Germinal center (tissue), 1 donor: ENCODE results near the gene THRSP.

Source experiments
- DNase-seq: peaks from one replicate; pipeline ENCODE4 v3.0.0; 2012; ENCODE audit warnings: mixed read lengths, low spot score

THRSP gene

DNA sequence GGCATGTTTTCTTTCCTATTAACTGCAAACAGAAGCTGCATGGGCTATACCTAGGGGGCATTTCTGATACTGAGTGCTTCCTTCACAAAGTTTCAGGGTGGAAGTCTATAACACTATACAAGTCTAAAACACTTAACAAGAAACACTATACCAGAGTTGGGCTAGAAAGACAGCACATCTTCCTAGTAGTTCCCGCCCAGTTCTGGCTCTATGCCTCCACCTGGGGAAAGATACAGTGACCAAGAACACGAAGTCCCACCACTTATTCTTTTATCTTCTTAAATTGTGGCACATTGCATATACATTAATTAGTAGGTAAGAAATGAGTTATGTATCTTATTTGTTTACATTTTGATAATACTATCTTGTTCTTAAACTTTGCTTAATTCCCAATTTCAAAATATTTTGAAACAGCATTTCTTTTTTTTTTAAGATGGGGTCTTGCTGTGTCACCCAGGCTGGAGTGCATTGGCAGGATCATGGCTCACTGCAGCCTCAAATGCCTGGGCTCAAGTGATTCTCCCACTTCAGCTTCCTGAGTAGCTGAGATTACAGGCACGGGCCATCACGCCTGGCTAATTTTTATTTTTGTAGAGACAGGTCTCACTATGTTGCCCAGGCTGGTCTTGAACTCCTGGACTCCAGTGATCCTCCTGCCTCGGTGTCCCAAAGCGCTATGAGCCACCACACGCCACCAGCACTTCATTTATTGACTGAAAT lies 34.2 kb downstream of the THRSP start:
- DNase-seq, result no peak

- DNase-seq, result no peak
Observed at GRCh38 chr11:78099666-78100065, 36.0 kb downstream of the THRSP start.

GRCh38 chr11:78100261-78100660 lies 36.6 kb downstream of the THRSP start:
- no peak for DNase-seq

DNA sequence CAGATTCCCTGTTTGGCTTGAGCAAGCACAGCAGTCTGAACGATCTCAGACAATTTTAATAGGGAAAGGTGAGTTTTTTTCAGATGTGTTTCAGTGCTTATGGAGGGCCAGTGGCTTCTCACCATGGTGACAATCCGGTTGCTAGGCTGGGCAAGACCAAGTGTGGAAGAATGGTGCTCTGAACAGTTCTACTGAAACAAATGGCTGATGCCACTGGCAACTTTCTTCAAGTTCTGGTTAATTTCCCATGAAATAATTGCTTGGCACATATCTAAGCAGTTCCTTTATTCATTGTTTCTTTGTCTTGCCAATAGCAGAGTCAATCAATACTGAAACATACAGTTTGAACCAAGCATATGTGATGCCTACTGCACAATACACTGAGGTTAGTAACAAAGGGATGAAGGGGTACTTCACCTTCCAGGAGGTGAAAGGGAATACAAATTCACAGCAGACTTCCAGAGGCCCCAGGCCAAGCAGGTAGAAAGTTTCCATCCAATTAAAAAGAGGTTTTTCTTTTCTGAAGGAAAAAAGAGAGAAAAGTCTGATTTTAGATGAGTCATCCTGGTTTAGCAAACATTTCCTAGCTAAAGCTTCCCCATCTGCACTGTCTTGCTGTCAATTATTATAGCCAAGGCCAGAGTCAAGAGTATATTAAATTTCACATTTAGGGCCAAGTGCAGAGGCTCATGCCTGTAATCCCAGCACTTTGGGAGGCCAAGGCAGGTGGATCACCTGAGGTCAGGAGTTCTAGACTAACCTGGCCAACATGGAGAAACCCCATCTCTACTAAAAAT lies 37.2 kb downstream of the THRSP start:
- no peak for DNase-seq

DNA sequence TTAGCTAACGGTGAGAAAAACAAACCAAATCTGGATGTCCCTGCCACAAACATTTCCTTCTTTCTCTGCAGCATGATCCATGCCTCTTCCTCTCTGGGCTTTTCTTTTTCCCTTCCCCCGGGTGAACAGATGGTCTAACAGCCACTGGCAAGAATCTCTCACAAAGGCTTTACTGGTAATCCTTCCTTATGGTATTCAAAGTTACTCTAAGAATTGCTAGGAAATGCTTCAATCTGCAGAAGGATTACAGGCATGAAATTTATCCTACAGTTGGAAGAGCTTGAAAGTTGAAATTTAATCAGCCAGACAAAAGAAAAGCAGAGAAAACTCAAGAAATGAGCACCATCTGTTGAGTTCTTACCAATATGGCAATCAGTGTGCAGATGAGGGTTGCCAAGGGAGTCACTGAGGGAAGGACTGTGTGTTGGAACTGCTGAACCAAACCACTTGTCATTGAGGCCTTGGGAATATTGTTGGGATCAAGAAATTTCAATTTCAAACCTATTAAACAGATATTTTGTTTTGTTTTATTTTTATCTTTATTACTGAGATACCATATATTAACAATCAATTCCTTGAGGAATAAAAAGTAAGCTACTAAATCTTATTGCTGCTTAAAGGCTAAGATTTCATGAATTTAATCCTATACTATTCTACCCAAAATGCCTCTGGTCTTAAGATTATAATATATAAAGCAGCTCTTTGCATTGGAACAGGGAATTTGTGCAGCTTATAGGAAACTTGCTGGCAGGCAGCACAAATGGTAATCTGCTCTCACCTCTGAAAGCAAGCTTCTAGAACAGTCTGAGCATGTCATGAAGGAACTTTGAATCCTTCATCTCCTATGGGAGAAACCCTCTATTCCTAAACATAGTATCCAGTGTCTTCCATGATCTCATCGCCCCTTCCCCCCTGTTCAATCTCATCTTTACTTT lies 45.7 kb downstream of the THRSP start:
- no peak for DNase-seq

GRCh38 chr11:78110351-78110750 lies 46.7 kb downstream of the THRSP start:
- no peak for DNase-seq

- DNase-seq, result no peak
Observed at GRCh38 chr11:78110830-78111229, 47.2 kb downstream of the THRSP start.

GRCh38 chr11:78111298-78111697 lies 47.6 kb downstream of the THRSP start:
- no peak for DNase-seq

DNA sequence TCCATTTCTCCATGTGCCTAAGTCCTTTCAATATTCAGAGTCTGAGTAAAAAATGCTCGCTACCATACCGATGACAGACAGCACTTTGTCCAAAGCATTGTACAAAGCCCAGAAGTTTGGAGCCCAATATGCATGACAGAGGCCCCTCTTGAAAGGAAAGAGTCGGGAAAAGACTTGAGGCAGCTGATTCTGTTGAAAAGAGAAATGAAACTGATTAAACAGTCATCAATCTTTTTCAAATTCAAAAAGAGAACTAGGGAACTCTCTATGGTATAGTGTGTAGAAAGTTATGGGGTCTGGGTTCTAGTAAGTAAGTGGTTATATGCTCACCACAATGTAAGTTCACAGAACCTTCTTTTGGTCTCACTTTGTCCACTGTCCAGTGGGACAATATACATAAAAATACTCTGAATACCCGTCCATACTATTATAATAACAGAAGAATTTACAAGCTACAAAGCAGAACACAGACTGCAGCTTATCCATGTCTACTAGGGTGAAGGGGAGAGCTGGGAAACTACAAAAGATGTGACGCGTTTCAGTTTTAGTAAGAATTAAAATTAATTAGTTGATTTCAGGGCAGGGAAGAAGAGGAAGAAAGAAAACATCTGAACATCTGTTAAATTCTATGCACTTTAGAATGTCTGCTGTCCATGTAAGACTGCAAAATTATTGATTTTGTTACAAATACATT lies 49.1 kb downstream of the THRSP start:
- no peak for DNase-seq
